ENCODE measurements around the gene TSSK1B.

DNA sequence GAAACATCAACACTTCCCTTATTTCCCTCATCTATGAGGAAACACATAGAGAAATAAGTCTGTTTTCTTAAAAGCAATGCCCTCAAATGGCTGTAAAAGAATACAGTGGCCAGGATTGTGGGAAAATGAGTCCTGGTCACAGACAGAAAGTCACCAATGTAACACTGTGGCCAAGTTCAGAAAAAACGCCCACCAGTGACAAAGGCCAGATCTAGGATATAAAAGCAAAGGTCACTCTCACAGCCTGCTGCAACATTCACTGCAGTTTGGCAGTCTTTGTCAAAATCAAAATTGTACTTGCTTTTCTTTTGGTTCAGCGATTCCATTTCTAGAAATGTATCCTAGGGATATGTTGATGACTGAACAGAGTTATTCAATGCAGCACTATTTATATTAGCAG is 30.5 kb downstream of the TSSK1B start:
- TF ChIP-seq, protein P1, sequence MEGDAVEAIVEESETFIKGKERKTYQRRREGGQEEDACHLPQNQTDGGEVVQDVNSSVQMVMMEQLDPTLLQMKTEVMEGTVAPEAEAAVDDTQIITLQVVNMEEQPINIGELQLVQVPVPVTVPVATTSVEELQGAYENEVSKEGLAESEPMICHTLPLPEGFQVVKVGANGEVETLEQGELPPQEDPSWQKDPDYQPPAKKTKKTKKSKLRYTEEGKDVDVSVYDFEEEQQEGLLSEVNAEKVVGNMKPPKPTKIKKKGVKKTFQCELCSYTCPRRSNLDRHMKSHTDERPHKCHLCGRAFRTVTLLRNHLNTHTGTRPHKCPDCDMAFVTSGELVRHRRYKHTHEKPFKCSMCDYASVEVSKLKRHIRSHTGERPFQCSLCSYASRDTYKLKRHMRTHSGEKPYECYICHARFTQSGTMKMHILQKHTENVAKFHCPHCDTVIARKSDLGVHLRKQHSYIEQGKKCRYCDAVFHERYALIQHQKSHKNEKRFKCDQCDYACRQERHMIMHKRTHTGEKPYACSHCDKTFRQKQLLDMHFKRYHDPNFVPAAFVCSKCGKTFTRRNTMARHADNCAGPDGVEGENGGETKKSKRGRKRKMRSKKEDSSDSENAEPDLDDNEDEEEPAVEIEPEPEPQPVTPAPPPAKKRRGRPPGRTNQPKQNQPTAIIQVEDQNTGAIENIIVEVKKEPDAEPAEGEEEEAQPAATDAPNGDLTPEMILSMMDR (IDR thresholded peaks at IDR 0.05) = no peak
- no peak for TF ChIP-seq POLR2A (IDR thresholded peaks at IDR 0.05)
